Adrenal gland (tissue), 12 donors: ENCODE data around the gene CCDC192. TPM values are rescaled to one million over a fixed set of nuclear protein-coding genes. Genes with fewer than 3 reads are reported as not detected.

Experiments
- DNase-seq, 7 donors: peaks; one replicate each; pipeline ENCODE4 v3.0.0-alpha.2; 2019 to 2020
- H3K27ac ChIP-seq, 5 donors: fragments of 200-600 bp; sonication (generic) in 4 of 5; 1 replicate in 3 of 5; 2 replicates in 2 of 5; pipeline versions ENCODE4 v1.5.1 to v1.8.0; 2016 to 2020; ENCODE audit warnings: mild to moderate bottlenecking in 1 of 5
- H3K27me3 ChIP-seq: fragments of 200-600 bp; 2 replicates; pipeline ENCODE4 v1.8.0; 2021
- H3K36me3 ChIP-seq, 2 donors: fragments of 200-600 bp; replicated peaks in 1 of 2; 1 replicate in 1 of 2; 2 replicates in 1 of 2; pipeline versions ENCODE4 v1.5.1 to v1.8.0; 2018 to 2022
- H3K4me1 ChIP-seq, 2 donors: fragments of 200-600 bp; replicated peaks in 1 of 2; 1 replicate in 1 of 2; 2 replicates in 1 of 2; pipeline versions ENCODE4 v1.5.1 to v1.8.0; 2018 to 2021
- H3K4me3 ChIP-seq, 4 donors: fragments of 200-600 bp; sonication (generic) in 3 of 4; one replicate each; pipeline ENCODE4 v1.5.1; 2016 to 2018
- H3K9me3 ChIP-seq, 3 donors: fragments of 200-600 bp; sonication (generic) in 1 of 3; replicated peaks in 1 of 3; 1 replicate in 2 of 3; 2 replicates in 1 of 3; pipeline versions ENCODE4 v1.5.1 to v1.8.0; 2016 to 2021
- CTCF ChIP-seq, 6 experiments: fragments of 450-650 bp in 4 of 6; fragments of 200-600 bp in 2 of 6; sonication (generic) in 1 of 6; IDR thresholded peaks; 1 replicate in 5 of 6; 2 replicates in 1 of 6; pipeline versions ENCODE4 v1.5.1 to v1.8.0; 2016 to 2021; ENCODE audit warnings: antibody characterized with exemption in 6 of 6, mild to moderate bottlenecking in 2 of 6, moderate library complexity in 1 of 6
- POLR2A ChIP-seq, 2 donors: fragments of 450-650 bp; IDR thresholded peaks; one replicate each; pipeline ENCODE4 v1.6.1; 2017; ENCODE audit warnings: antibody characterized with exemption in 2 of 2, mild to moderate bottlenecking in 2 of 2, moderate library complexity in 1 of 2
- WGBS, 4 donors: extraction: QIAGEN DNeasy Blood & Tissue Kit in 2 of 4; methylation state at CpG; one replicate each; pipeline versions ENCODE4 v1.1.5 to v1.1.7; 2013 to 2017; 5-methylcytosine and 5-hydroxymethylcytosine counted together
- intact Hi-C, 2 donors: fragments of 100-400 bp; cut with DNase I; formaldehyde crosslinking; loops; one replicate each; pipeline versions ENCODE4 v1.14.1 to v1.15.0; 2022 to 2023
- polyA plus RNA-seq, 3 donors: library from polyadenylated mRNA; stranded (reverse); fragments of 200-250 nt in 2 of 3; fragments of 350-450 nt in 1 of 3; fragmentation: Illumina TruSeq in 1 of 3; extraction: RNeasy Lipid Tissue Mini Kit (QIAGEN cat#74804) in 1 of 3; gene quantifications; one replicate each; pipeline ENCODE4 v1.2.3, GENCODE V29; 2013 to 2014
- total RNA-seq, 9 donors: library from RNA; depleted of rRNA in 4 of 9; stranded (reverse); fragments of >200 nt in 4 of 9; fragments of 120-200 nt in 1 of 9; fragmentation: NEBNext Ultra II Directional in 1 of 9; extraction: Animal tissue kit (Norgen Biotek cat#: 25700) in 1 of 9; gene quantifications; one replicate each; pipeline versions ENCODE4 v1.1.0 to v1.2.4, GENCODE V29; 2013 to 2023
- donor health status: healthy with polysubstance abuse.
- donor health status: Bipolar disorder and iron deficiency.
- donor health status: DM: yes; HTN: yes; CAD: no.
- donor health status: DM: no; HTN: no; CAD: no.
- donor health status: DM: no; HTN: no; CAD: no.
- donor health status: DM: yes; HTN: yes; CAD: no.

Gene CCDC192
- total and polyA plus RNA-seq, 12 donors, result 0.35 to 0.56 (median 0.46) TPM; not detected in 8

- no peak for TF ChIP-seq POLR2A (IDR thresholded peaks at IDR 0.05)
- no peak for TF ChIP-seq CTCF (IDR thresholded peaks at IDR 0.05)
- H3K4me1 ChIP-seq, result peaks cover 16 to 19% of the 10 kb centered on the region in 2 donors
- intact Hi-C loops, result loop anchor here (5.0 to 10.0 kb wide), 2 partner anchors 60 to 103 kb away; no protein-coding TSS in a partner anchor
- no peak for DNase-seq
- peak overlapping the region in 3 of 5 donors; percentile 19 to 35 (median 27) for H3K27ac ChIP-seq
- no peak overlapping the region for H3K4me3 ChIP-seq
- no peaks in the 10 kb centered on the region for H3K27me3 ChIP-seq
- H3K36me3 ChIP-seq, result no peaks in the 10 kb centered on the region
- H3K9me3 ChIP-seq, result no peaks in the 10 kb centered on the region
These were observed 58.7 kb downstream of the CCDC192 start for GRCh38 chr5:127761869-127762268.

- intact Hi-C loops, result loop anchor here (5.0 to 10.0 kb wide), 2 partner anchors 60 to 102 kb away; no protein-coding TSS in a partner anchor
- H3K27me3 ChIP-seq, result no peaks in the 10 kb centered on the region
- WGBS, 4 donors, result 6 to 23% (median 21%) methylated on average over 3 of the region's 3 CpGs
- H3K4me1 ChIP-seq, result peaks cover 16 to 21% of the 10 kb centered on the region in 2 donors
- no peak overlapping the region for H3K4me3 ChIP-seq
- H3K27ac ChIP-seq, result peak overlapping the region in 3 of 5 donors; percentile 19 to 35 (median 27)
- no peak for TF ChIP-seq CTCF (IDR thresholded peaks at IDR 0.05)
- no peak for TF ChIP-seq POLR2A (IDR thresholded peaks at IDR 0.05)
- DNase-seq, result peak in 1 of 7 donors; percentile 7
- H3K36me3 ChIP-seq, result no peaks in the 10 kb centered on the region
- H3K9me3 ChIP-seq, result no peaks in the 10 kb centered on the region
These were observed 59.2 kb downstream of the CCDC192 start for GRCh38 chr5:127762412-127762811.

- DNase-seq, result no peak
- intact Hi-C loops, result loop anchor here in 1 of 2 donors (10.0 kb wide), 1 partner anchor 98 kb away; no protein-coding TSS in a partner anchor
- TF ChIP-seq CTCF (IDR thresholded peaks at IDR 0.05) (no peak), POLR2A (IDR thresholded peaks at IDR 0.05) (no peak)
- Histone ChIP-seq H3K4me3 (no peak overlapping the region), H3K4me1 (peaks cover 15 to 19% of the 10 kb centered on the region in 2 donors), H3K27me3 (no peaks in the 10 kb centered on the region), H3K36me3 (no peaks in the 10 kb centered on the region), H3K27ac (peak overlapping the region in 1 of 5 donors; percentile 53), H3K9me3 (no peaks in the 10 kb centered on the region)
- 90 to 98% (median 93%) methylated on average over 2 of the region's 2 CpGs for WGBS, 4 donors
These were observed 63.6 kb downstream of the CCDC192 start for GRCh38 chr5:127766676-127767335.

DNA sequence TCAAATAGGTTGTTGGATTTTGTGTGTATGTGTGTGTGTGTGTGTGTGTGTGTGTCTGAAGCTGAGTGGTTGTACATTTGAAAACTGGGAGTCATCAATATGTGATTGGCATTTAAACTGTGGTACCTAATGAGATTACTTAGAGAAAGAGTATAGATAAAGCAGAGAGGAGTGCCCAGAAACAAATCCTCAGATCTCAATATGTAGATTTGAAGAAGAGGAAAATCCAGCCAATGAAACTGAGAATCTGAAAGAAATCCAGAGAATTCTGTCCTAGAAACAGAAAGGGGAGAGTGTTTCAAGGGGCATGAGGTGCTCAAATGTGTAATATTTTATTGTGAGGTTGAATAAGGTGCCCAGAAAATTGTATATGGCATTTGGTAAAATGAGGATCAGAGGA, 66.2 kb downstream of the CCDC192 start:
- H3K27ac ChIP-seq, result no peak overlapping the region
- H3K9me3 ChIP-seq, result no peaks in the 10 kb centered on the region
- no peak for DNase-seq
- no peaks in the 10 kb centered on the region for H3K27me3 ChIP-seq
- H3K36me3 ChIP-seq, result no peaks in the 10 kb centered on the region
- TF ChIP-seq POLR2A (IDR thresholded peaks at IDR 0.05) (no peak), CTCF (IDR thresholded peaks at IDR 0.05) (no peak)
- H3K4me3 ChIP-seq, result no peak overlapping the region
- peaks cover 4 to 13% of the 10 kb centered on the region in 2 donors for H3K4me1 ChIP-seq
- intact Hi-C loops, result loop anchor here in 1 of 2 donors (10.0 kb wide), 1 partner anchor 95 kb away; no protein-coding TSS in a partner anchor
